IMR-90 (cell line): Measurements from ENCODE around the gene SPRED2. TPM values are rescaled to one million over a fixed set of nuclear protein-coding genes. Genes with fewer than 3 reads are reported as not detected.

Experiments
- ATAC-seq: fragments of 200-7000 bp; cut with Tn5 transposase; 2 replicates; pipeline ENCODE4 v1.9.1; 2020; ENCODE audit warnings: low read depth, mild to moderate bottlenecking, moderate library complexity
- BruUV-seq: library from RNA; stranded (reverse); fragments of 400-500 nt; replicated peaks from 2 replicates; lab custom pipeline; 2021; lab: Mats Ljungman, UMichigan
- CTCF ChIA-PET: fragments of 300-600 bp; formaldehyde crosslinking; extraction: SDS; loops from one replicate; lab custom pipeline; 2021; ENCODE audit warnings: antibody characterized with exemption; lab: Yijun Ruan, JAX
- POLR2A ChIA-PET: fragments of 300-600 bp; sonication (Branson Sonifier 250); formaldehyde crosslinking; loops from one replicate; lab custom pipeline; 2022; ENCODE audit warnings: antibody characterized with exemption; ENCODE audit not compliant: unreplicated experiment; lab: Charles Lee
- DNase-seq: peaks from one replicate; pipeline ENCODE4 v3.0.0; 2013
- H2AFZ ChIP-seq: replicated peaks from 2 replicates; pipeline ENCODE3; 2013; ENCODE audit warnings: low read length, mild to moderate bottlenecking; ENCODE audit not compliant: poor library complexity
- H2AK5ac ChIP-seq: 2 replicates; pipeline ENCODE4 v1.6.1; 2013; ENCODE audit warnings: low read depth, low read length, inconsistent platforms
- H2AK9ac ChIP-seq: replicated peaks from 2 replicates; pipeline ENCODE3; 2013; ENCODE audit warnings: mild to moderate bottlenecking, low read depth, low read length, moderate library complexity; ENCODE audit not compliant: poor library complexity
- H2BK120ac ChIP-seq: 2 replicates; pipeline ENCODE4 v1.6.1; 2013; ENCODE audit warnings: low read depth, low read length, inconsistent platforms
- H2BK15ac ChIP-seq: 3 replicates; pipeline ENCODE4 v1.6.1; 2013; ENCODE audit warnings: low read depth, low read length, inconsistent platforms
- H2BK20ac ChIP-seq: 2 replicates; pipeline ENCODE4 v1.6.1; 2013; ENCODE audit warnings: low read depth, mild to moderate bottlenecking, inconsistent platforms, low read length, moderate library complexity
- H2BK5ac ChIP-seq: 2 replicates; pipeline ENCODE4 v1.6.1; 2013; ENCODE audit warnings: mild to moderate bottlenecking, low read depth, low read length, inconsistent platforms; ENCODE audit not compliant: poor library complexity, severe bottlenecking
- H3K14ac ChIP-seq: replicated peaks from 2 replicates; pipeline ENCODE4 v1.6.1; 2013; ENCODE audit warnings: low read depth, low read length, inconsistent platforms
- H3K18ac ChIP-seq: 2 replicates; pipeline ENCODE4 v1.6.1; 2013; ENCODE audit warnings: low read depth, low read length, control low read depth
- H3K23ac ChIP-seq: 2 replicates; pipeline ENCODE4 v1.6.1; 2013; ENCODE audit warnings: low read depth, low read length, inconsistent platforms
- H3K27ac ChIP-seq: 2 replicates; pipeline ENCODE4 v1.5.1; 2013; ENCODE audit warnings: mild to moderate bottlenecking, control low read depth, low read length; ENCODE audit not compliant: insufficient read depth
- H3K27me3 ChIP-seq: 2 replicates; pipeline ENCODE4 v1.6.1; 2013; ENCODE audit warnings: low read length; ENCODE audit not compliant: control insufficient read depth, insufficient read depth
- H3K36me3 ChIP-seq: 2 replicates; pipeline ENCODE4 v1.6.1; 2013; ENCODE audit warnings: low read length, mixed read lengths; ENCODE audit not compliant: control insufficient read depth, insufficient read depth
- H3K4ac ChIP-seq: 2 replicates; pipeline ENCODE4 v1.6.1; 2013; ENCODE audit warnings: low read depth, low read length, inconsistent platforms
- H3K4me1 ChIP-seq: 2 replicates; pipeline ENCODE4 v1.6.1; 2013; ENCODE audit warnings: low read length, mixed read lengths; ENCODE audit not compliant: control insufficient read depth, insufficient read depth
- H3K4me2 ChIP-seq: 2 replicates; pipeline ENCODE4 v1.6.1; 2013; ENCODE audit warnings: low read depth, mild to moderate bottlenecking, control low read depth, low read length, moderate library complexity
- H3K4me3 ChIP-seq: 2 replicates; pipeline ENCODE4 v1.5.1; 2013; ENCODE audit warnings: low read depth, mild to moderate bottlenecking, control low read depth, low read length, moderate library complexity; ENCODE audit not compliant: insufficient read depth
- H3K56ac ChIP-seq: 2 replicates; pipeline ENCODE4 v1.6.1; 2013; ENCODE audit warnings: low read length, inconsistent platforms; ENCODE audit not compliant: insufficient read depth; ENCODE audit errors: extremely low read depth
- H3K79me1 ChIP-seq, 2 experiments: 2 replicates each; pipeline ENCODE4 v1.6.1; 2013; ENCODE audit warnings: low read length in 2 of 2, inconsistent platforms in 1 of 2, low read depth in 1 of 2
- H3K9ac ChIP-seq: 2 replicates; pipeline ENCODE4 v1.6.1; 2013; ENCODE audit warnings: low read depth, low read length, control low read depth
- H3K9me1 ChIP-seq: 2 replicates; pipeline ENCODE4 v1.6.1; 2013; ENCODE audit warnings: low read length, inconsistent platforms; ENCODE audit not compliant: insufficient read depth
- H3K9me3 ChIP-seq: 2 replicates; pipeline ENCODE4 v1.6.1; 2013; ENCODE audit warnings: low read length; ENCODE audit not compliant: control insufficient read depth, insufficient read depth
- H4K20me1 ChIP-seq: 2 replicates; pipeline ENCODE4 v1.6.1; 2013; ENCODE audit warnings: low read length, inconsistent platforms; ENCODE audit not compliant: insufficient read depth
- H4K5ac ChIP-seq: 2 replicates; pipeline ENCODE4 v1.6.1; 2013; ENCODE audit warnings: mild to moderate bottlenecking, low read depth, low read length, control low read depth
- H4K8ac ChIP-seq, 2 experiments: 2 replicates each; pipeline ENCODE4 v1.6.1; 2013; ENCODE audit warnings: low read depth in 2 of 2, low read length in 2 of 2, control low read depth in 1 of 2, inconsistent platforms in 1 of 2
- H4K91ac ChIP-seq: 2 replicates; pipeline ENCODE4 v1.6.1; 2013; ENCODE audit warnings: low read depth, low read length, inconsistent platforms; ENCODE audit not compliant: insufficient read depth
- CEBPB ChIP-seq: IDR thresholded peaks from 2 replicates; pipeline ENCODE4 v1.6.1; 2012; ENCODE audit warnings: low read depth, low read length, improper control_type of control experiment
- CHD1 ChIP-seq: IDR thresholded peaks from 2 replicates; pipeline ENCODE4 v1.6.1; 2012; ENCODE audit warnings: low read depth, low read length, improper control_type of control experiment
- FOS ChIP-seq: fragments of 150-350 bp; IDR thresholded peaks from 2 replicates; pipeline ENCODE4 v1.6.1; 2016; ENCODE audit warnings: low read depth, low read length
- MAFK ChIP-seq: IDR thresholded peaks from 2 replicates; pipeline ENCODE4 v1.6.1; 2012; ENCODE audit warnings: low read depth, low read length, improper control_type of control experiment
- MAZ ChIP-seq: IDR thresholded peaks from 2 replicates; pipeline ENCODE4 v1.6.1; 2012; ENCODE audit warnings: low read depth, mild to moderate bottlenecking, low read length, improper control_type of control experiment, moderate library complexity, borderline replicate concordance
- MXI1 ChIP-seq: IDR thresholded peaks from 2 replicates; pipeline ENCODE4 v1.6.1; 2012; ENCODE audit warnings: low read depth, mild to moderate bottlenecking, low read length, moderate library complexity, borderline replicate concordance
- NFE2L2 ChIP-seq: fragments of 150-350 bp; IDR thresholded peaks from 2 replicates; pipeline ENCODE4 v1.6.1; 2016; ENCODE audit warnings: low read depth, mild to moderate bottlenecking, low read length
- POLR2A ChIP-seq: IDR thresholded peaks from 2 replicates; pipeline ENCODE4 v1.6.1; 2012; ENCODE audit warnings: mild to moderate bottlenecking, low read depth, low read length
- RAD21 ChIP-seq: IDR thresholded peaks from 2 replicates; pipeline ENCODE4 v1.6.1; 2012; ENCODE audit warnings: low read length, improper control_type of control experiment
- RCOR1 ChIP-seq: IDR thresholded peaks from 2 replicates; pipeline ENCODE4 v1.6.1; 2012; ENCODE audit warnings: mild to moderate bottlenecking, low read length, improper control_type of control experiment; ENCODE audit not compliant: insufficient replicate concordance
- RFX5 ChIP-seq: IDR thresholded peaks from 2 replicates; pipeline ENCODE4 v1.8.0; 2012; ENCODE audit warnings: low read depth, mild to moderate bottlenecking, low read length, moderate library complexity
- SMC3 ChIP-seq: fragments of 150-350 bp; IDR thresholded peaks from 2 replicates; pipeline ENCODE4 v1.6.1; 2016; ENCODE audit warnings: low read depth, mild to moderate bottlenecking, antibody characterized with exemption, low read length, moderate library complexity
- WGBS, 2 experiments: methylation state at CpG; one replicate each; pipeline versions ENCODE4 v1.1.5 to v1.1.7; 2013; ENCODE audit warnings: missing lambda C conversion rate in 2 of 2; ENCODE audit not compliant: insufficient read length in 1 of 2; ENCODE audit errors: extremely low coverage in 2 of 2; 5-methylcytosine and 5-hydroxymethylcytosine counted together
- dilution Hi-C: fragments of 300-500 bp; cut with HindIII; formaldehyde crosslinking; loops from one replicate; pipeline ENCODE4 v1.14.3; 2018; ENCODE audit warnings: low sequenced_read_pairs; ENCODE audit not compliant: unreplicated experiment
- in situ Hi-C: fragments of 300-500 bp; cut with MboI; formaldehyde crosslinking; loops from 3 replicates; pipeline ENCODE4 v1.14.3; 2019; ENCODE audit warnings: low sequenced_read_pairs, inconsistent platforms, mixed read lengths
- intact Hi-C: fragments of 100-400 bp; cut with micrococcal nuclease; formaldehyde crosslinking; loops from 2 replicates; pipeline ENCODE4 v1.10.0; 2022
- polyA plus RNA-seq, 3 experiments: library from polyadenylated mRNA; depleted of rRNA; stranded (reverse); fragments of >200 nt; gene quantifications; 2 replicates each; pipeline ENCODE4 v1.2.3, GENCODE V29; 2012; ENCODE audit warnings: low replicate concordance in 1 of 3
- total RNA-seq: library from RNA; depleted of rRNA; stranded (reverse); fragments of >200 nt; gene quantifications from 2 replicates; pipeline ENCODE4 v1.2.3, GENCODE V29; 2012
- TF ChIP-seq, protein P1 (sequence below): fragments of 150-350 bp; IDR thresholded peaks from 2 replicates; pipeline ENCODE4 v1.6.1; 2017; ENCODE audit warnings: mild to moderate bottlenecking, antibody characterized with exemption, low read length, low read depth
- TF ChIP-seq, protein P2 (sequence below): conservative IDR thresholded peaks from 2 replicates; pipeline ENCODE4 v1.5.1; 2012; ENCODE audit warnings: mild to moderate bottlenecking, low read depth, low read length, improper control_type of control experiment
- TF ChIP-seq, protein P3 (sequence below): fragments of 150-350 bp; IDR thresholded peaks from 2 replicates; pipeline ENCODE4 v1.6.1; 2016; ENCODE audit warnings: low read depth, mild to moderate bottlenecking, low read length, moderate library complexity, borderline replicate concordance

The SPRED2 gene
- total and polyA plus RNA-seq, 2 of the 4 experiments (the other 2 are of a cell fraction): 4.8 to 18.7 TPM

DNA sequence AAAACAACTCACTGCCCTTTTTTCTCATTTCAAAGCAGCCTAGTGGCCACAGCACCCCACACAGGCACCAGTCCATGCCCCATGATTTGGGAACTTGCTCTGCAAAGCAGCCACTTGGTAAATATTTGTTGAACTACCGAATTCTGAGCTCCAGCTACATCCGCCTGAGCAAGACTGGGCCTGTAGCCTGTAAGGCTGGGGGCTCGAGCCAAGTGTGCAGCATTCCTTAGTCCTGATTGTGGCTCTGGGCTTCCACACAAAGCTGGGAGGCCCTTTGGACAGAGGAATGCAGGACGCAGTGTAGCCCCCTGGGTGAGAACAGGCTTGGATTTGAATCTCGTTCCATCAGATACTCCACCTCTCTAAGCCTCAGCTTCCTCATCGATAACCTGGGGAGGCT lies 116.3 kb downstream of the SPRED2 start:
- peak overlapping the region; percentile 42 for H4K5ac ChIP-seq
- peak overlapping the region; percentile 35 for H2AFZ ChIP-seq
- peak overlapping the region; percentile 33 for H2BK5ac ChIP-seq
- peaks cover 29% of the 10 kb centered on the region for H3K36me3 ChIP-seq
- H3K4me1 ChIP-seq: peaks cover 24% of the 10 kb centered on the region
- H3K56ac ChIP-seq: no peak overlapping the region
- no peak overlapping the region for H2BK20ac ChIP-seq
- dilution Hi-C loops (no loop called here), in situ Hi-C loops (no loop called here), intact Hi-C loops (no loop called here)
- H3K9me3 ChIP-seq: no peaks in the 10 kb centered on the region
- H3K27ac ChIP-seq: peak overlapping the region; percentile 71
- 0 out of 2 replicates have a peak overlapping the region, but pooled peaks have one; percentile 5 for H3K18ac ChIP-seq
- peaks cover 32 to 57% of the 10 kb centered on the region in 2 experiments for H3K79me1 ChIP-seq
- H3K14ac ChIP-seq: 0 out of 2 replicates have a peak overlapping the region, but pooled peaks have one; percentile 40
- no peak overlapping the region for H3K4me3 ChIP-seq
- peak overlapping the region; percentile 89 for H2AK9ac ChIP-seq
- ChIA-PET CTCF (no interaction called here), POLR2A (no interaction called here)
- H2AK5ac ChIP-seq: peak overlapping the region; percentile 68; the same call in 1 of the 2 replicates
- ATAC-seq: peak; percentile 68
- H3K23ac ChIP-seq: peak overlapping the region; percentile 29; the same call in 1 of the 2 replicates
- H3K9me1 ChIP-seq: peaks cover 27% of the 10 kb centered on the region
- BruUV-seq: no TSS peak
- H3K4me2 ChIP-seq: no peak overlapping the region
- peak overlapping the region; percentile 57 for H3K4ac ChIP-seq
- H2BK120ac ChIP-seq: peak overlapping the region; percentile 43; the same call in 1 of the 2 replicates
- peak overlapping the region; percentile 43; the same call in 1 of the 3 replicates for H2BK15ac ChIP-seq
- DNase-seq: peak; percentile 86
- H3K9ac ChIP-seq: peak overlapping the region; percentile 27; the same call in 1 of the 2 replicates
- H4K20me1 ChIP-seq: peaks cover 8% of the 10 kb centered on the region; the same call in 1 of the 2 replicates
- H3K27me3 ChIP-seq: no peaks in the 10 kb centered on the region
- 0 out of 2 replicates have a peak overlapping the region, but pooled peaks have one; percentile 19 for H4K91ac ChIP-seq
- peak overlapping the region in 1 of 2 experiments; percentile 36; a peak in 1 of 4 replicates for H4K8ac ChIP-seq
- WGBS, 2 experiments: 56% methylated on average over 3 of the region's 6 CpGs; no CpG with 5 or more reads in 1 of the 2 experiments
- no peak for TF ChIP-seq FOS
- no peak for TF ChIP-seq CEBPB
- no peak for TF ChIP-seq RFX5
- TF ChIP-seq MXI1: no peak
- no peak for TF ChIP-seq RCOR1
- TF ChIP-seq, protein P1, sequence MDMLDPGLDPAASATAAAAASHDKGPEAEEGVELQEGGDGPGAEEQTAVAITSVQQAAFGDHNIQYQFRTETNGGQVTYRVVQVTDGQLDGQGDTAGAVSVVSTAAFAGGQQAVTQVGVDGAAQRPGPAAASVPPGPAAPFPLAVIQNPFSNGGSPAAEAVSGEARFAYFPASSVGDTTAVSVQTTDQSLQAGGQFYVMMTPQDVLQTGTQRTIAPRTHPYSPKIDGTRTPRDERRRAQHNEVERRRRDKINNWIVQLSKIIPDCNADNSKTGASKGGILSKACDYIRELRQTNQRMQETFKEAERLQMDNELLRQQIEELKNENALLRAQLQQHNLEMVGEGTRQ: no peak
- TF ChIP-seq RAD21: 0 out of 2 replicates have a peak, but pooled peaks have one; percentile 6
- TF ChIP-seq MAFK: no peak
- no peak for TF ChIP-seq SMC3
- TF ChIP-seq, protein P2, sequence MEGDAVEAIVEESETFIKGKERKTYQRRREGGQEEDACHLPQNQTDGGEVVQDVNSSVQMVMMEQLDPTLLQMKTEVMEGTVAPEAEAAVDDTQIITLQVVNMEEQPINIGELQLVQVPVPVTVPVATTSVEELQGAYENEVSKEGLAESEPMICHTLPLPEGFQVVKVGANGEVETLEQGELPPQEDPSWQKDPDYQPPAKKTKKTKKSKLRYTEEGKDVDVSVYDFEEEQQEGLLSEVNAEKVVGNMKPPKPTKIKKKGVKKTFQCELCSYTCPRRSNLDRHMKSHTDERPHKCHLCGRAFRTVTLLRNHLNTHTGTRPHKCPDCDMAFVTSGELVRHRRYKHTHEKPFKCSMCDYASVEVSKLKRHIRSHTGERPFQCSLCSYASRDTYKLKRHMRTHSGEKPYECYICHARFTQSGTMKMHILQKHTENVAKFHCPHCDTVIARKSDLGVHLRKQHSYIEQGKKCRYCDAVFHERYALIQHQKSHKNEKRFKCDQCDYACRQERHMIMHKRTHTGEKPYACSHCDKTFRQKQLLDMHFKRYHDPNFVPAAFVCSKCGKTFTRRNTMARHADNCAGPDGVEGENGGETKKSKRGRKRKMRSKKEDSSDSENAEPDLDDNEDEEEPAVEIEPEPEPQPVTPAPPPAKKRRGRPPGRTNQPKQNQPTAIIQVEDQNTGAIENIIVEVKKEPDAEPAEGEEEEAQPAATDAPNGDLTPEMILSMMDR: no peak
- no peak for TF ChIP-seq NFE2L2
- peak; percentile 64; the same call in 1 of the 2 replicates for TF ChIP-seq MAZ
- TF ChIP-seq, protein P3, sequence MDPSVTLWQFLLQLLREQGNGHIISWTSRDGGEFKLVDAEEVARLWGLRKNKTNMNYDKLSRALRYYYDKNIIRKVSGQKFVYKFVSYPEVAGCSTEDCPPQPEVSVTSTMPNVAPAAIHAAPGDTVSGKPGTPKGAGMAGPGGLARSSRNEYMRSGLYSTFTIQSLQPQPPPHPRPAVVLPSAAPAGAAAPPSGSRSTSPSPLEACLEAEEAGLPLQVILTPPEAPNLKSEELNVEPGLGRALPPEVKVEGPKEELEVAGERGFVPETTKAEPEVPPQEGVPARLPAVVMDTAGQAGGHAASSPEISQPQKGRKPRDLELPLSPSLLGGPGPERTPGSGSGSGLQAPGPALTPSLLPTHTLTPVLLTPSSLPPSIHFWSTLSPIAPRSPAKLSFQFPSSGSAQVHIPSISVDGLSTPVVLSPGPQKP: no peak
- TF ChIP-seq POLR2A: no peak
- TF ChIP-seq CHD1: no peak
